Brain microvascular endothelial cell (primary cell): ENCODE results near the gene ALPI.

Experiments
- DNase-seq: peaks from one replicate; pipeline ENCODE4 v3.0.0-alpha.2; 2020
- H3K27ac ChIP-seq: fragments of 250-450 bp; sonication (Bioruptor Pico); 2 replicates; pipeline ENCODE4 v1.5.1; 2020; ENCODE audit warnings: mild to moderate bottlenecking, moderate library complexity
- H3K27me3 ChIP-seq: fragments of 250-450 bp; sonication (Bioruptor Pico); replicated peaks from 2 replicates; pipeline ENCODE4 v1.5.1; 2020; ENCODE audit warnings: mild to moderate bottlenecking
- H3K36me3 ChIP-seq: fragments of 250-450 bp; sonication (Bioruptor Pico); replicated peaks from 2 replicates; pipeline ENCODE4 v1.5.1; 2020; ENCODE audit warnings: mild to moderate bottlenecking
- H3K4me3 ChIP-seq: 2 replicates; pipeline ENCODE4 v1.5.1; 2011; ENCODE audit warnings: low read depth, mild to moderate bottlenecking, control low read depth, low read length, moderate library complexity
- CTCF ChIP-seq: IDR thresholded peaks from 2 replicates; pipeline ENCODE4 v1.5.1; 2011; ENCODE audit warnings: low read depth, mild to moderate bottlenecking, moderate library complexity, low read length, control low read depth, inconsistent platforms; ENCODE audit errors: missing control alignments
- in situ Hi-C: cut with HindIII; loops from 2 replicates; pipeline ENCODE4 v1.10.0; 2017; ENCODE audit warnings: low sequenced_read_pairs, low pct_ligation_motif_present

Gene ALPI

GRCh38 chr2:232459419-232460035 lies 3.6 kb downstream of the ALPI start:
- Histone ChIP-seq H3K36me3 (no peaks in the 10 kb centered on the region), H3K27me3 (peaks cover 55% of the 10 kb centered on the region), H3K27ac (no peak overlapping the region), H3K4me3 (no peak overlapping the region)
- in situ Hi-C loops = no loop called here
- DNase-seq = no peak
- TF ChIP-seq CTCF = no peak

DNA sequence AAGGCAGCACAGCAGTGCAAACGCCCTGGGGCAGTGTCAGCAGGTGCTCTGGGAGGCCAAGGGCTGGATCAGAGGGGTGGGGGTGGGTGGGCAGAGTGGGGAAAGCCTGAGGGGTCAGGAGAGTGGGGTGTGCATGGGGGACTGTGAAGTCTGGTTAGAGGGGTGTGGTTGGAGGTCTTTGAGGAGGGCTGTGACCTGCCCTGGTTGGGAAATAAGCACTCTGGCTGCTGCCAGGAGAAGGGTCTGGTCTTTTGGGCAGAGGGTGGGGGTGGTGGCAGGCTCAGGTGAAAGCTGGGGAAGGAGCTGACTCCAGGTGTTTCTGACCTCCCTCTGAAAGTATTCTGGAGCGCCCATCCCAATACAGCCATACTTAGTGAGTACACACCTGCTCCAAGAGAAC lies 4.2 kb downstream of the ALPI start:
- in situ Hi-C loops = no loop called here
- peaks cover 50% of the 10 kb centered on the region for H3K27me3 ChIP-seq

GRCh38 chr2:232463701-232464543 lies 8.0 kb downstream of the ALPI start:
- no peak for DNase-seq
- in situ Hi-C loops = no loop called here
- no peak overlapping the region for H3K27ac ChIP-seq
- peaks cover 17% of the 10 kb centered on the region for H3K27me3 ChIP-seq
- no peak for TF ChIP-seq CTCF
- H3K36me3 ChIP-seq = no peaks in the 10 kb centered on the region
- H3K4me3 ChIP-seq = no peak overlapping the region

More for the DNA sequence above, 4.2 kb downstream of the ALPI start:
- DNase-seq = no peak
- TF ChIP-seq CTCF = no peak
- no peak overlapping the region for H3K27ac ChIP-seq
- H3K36me3 ChIP-seq = no peaks in the 10 kb centered on the region
- no peak overlapping the region for H3K4me3 ChIP-seq

GRCh38 chr2:232464544-232464885 lies 8.6 kb downstream of the ALPI start:
- no peak overlapping the region for H3K27ac ChIP-seq
- TF ChIP-seq CTCF = no peak

DNA sequence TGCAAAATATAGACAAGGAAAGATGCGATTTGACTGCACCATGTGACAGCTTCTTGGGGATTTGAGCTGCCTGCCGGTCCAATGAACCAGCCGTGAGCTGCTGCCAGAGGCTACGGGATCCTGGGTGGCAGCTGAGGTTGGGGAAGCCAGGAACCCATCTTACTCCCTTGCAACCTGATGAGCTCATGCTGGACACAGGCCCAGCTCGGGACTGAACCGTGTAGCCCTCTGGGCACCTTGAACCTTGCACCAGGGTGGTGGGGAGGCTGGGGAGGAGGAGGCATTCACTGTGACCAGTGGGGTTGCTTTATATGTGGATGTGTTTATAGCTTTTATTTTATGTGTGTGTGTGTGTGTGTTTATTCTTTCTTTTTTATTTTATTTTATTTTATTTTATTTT lies 9.1 kb downstream of the ALPI start:
- in situ Hi-C loops = no loop called here

More at GRCh38 chr2:232464544-232464885, 8.6 kb downstream of the ALPI start:
- H3K4me3 ChIP-seq = no peak overlapping the region
- no peaks in the 10 kb centered on the region for H3K36me3 ChIP-seq
- in situ Hi-C loops = no loop called here
- peaks cover 12% of the 10 kb centered on the region for H3K27me3 ChIP-seq
- DNase-seq = no peak

More for the DNA sequence above, 9.1 kb downstream of the ALPI start:
- no peak overlapping the region for H3K27ac ChIP-seq
- H3K27me3 ChIP-seq = peaks cover 8% of the 10 kb centered on the region
- TF ChIP-seq CTCF = no peak
- no peak overlapping the region for H3K4me3 ChIP-seq
- no peaks in the 10 kb centered on the region for H3K36me3 ChIP-seq
- DNase-seq = no peak
